ENCODE data around the gene ERCC1. TPM values are rescaled to one million over a fixed set of nuclear protein-coding genes. Genes with fewer than 3 reads are reported as not detected.

ERCC1 gene
- total and polyA plus RNA-seq, 2 of the 13 experiments (the other 11 are each of a cell fraction or from before 2014, with no cell fraction given), result 40.0 to 66.4 TPM

DNA sequence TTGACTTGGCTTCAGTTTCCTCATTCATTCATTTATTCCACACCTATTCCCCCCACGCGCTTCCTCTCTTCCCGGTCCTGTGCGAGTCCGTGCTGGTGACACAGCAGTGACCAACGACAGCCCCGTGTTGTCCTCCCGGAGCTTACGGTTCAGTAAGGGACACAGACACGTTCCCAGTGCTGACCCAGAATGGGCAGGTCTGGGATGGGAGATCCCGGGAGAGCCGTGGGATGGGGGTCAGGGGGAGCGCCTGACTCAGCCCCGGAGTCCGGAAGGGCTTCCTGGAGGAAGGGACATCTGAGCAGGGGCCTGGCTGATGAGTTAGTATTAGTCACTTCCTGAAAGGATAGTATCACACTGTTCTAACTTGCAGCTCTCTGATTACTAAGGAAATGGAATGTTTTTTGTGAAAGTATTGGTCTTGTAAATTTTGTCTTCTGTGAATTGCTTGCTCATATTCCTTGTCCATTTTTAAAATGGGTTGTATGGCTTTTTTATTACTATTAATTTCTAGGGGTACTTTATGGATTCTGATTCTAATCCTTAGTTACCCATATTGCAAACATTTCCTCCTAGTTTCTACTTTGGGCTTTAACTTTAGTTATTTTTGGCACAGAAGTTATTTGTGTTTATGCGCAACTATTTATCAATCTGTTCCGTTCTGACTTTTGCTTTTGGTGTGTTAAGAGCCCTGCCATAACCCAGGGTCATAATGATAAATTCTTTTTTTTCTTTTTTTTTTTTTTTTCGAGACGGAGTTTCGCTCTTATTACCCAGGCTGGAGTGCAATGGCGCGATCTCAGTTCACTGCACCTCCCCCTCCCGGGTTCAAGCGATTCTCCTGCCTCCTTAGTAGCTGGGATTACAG is 708 bp upstream of the ERCC1 start (continued):
- TF ChIP-seq, protein P1, sequence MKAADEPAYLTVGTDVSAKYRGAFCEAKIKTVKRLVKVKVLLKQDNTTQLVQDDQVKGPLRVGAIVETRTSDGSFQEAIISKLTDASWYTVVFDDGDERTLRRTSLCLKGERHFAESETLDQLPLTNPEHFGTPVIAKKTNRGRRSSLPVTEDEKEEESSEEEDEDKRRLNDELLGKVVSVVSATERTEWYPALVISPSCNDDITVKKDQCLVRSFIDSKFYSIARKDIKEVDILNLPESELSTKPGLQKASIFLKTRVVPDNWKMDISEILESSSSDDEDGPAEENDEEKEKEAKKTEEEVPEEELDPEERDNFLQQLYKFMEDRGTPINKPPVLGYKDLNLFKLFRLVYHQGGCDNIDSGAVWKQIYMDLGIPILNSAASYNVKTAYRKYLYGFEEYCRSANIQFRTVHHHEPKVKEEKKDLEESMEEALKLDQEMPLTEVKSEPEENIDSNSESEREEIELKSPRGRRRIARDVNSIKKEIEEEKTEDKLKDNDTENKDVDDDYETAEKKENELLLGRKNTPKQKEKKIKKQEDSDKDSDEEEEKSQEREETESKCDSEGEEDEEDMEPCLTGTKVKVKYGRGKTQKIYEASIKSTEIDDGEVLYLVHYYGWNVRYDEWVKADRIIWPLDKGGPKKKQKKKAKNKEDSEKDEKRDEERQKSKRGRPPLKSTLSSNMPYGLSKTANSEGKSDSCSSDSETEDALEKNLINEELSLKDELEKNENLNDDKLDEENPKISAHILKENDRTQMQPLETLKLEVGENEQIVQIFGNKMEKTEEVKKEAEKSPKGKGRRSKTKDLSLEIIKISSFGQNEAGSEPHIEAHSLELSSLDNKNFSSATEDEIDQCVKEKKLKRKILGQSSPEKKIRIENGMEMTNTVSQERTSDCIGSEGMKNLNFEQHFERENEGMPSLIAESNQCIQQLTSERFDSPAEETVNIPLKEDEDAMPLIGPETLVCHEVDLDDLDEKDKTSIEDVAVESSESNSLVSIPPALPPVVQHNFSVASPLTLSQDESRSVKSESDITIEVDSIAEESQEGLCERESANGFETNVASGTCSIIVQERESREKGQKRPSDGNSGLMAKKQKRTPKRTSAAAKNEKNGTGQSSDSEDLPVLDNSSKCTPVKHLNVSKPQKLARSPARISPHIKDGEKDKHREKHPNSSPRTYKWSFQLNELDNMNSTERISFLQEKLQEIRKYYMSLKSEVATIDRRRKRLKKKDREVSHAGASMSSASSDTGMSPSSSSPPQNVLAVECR (CRISPR knock-in tag; IDR thresholded peaks at IDR 0.05; ENCODE audit: borderline replicate concordance), result no peak; the same call in 1 of the 2 replicates
- no peak for TF ChIP-seq ZSCAN12 (CRISPR knock-in tag; IDR thresholded peaks at IDR 0.05)
- TF ChIP-seq ZNF7 (CRISPR knock-in tag; IDR thresholded peaks at IDR 0.05), result no peak
- no peak for TF ChIP-seq PPARG (CRISPR knock-in tag; conservative IDR thresholded peaks at IDR 0.05)
- TF ChIP-seq, protein P2, sequence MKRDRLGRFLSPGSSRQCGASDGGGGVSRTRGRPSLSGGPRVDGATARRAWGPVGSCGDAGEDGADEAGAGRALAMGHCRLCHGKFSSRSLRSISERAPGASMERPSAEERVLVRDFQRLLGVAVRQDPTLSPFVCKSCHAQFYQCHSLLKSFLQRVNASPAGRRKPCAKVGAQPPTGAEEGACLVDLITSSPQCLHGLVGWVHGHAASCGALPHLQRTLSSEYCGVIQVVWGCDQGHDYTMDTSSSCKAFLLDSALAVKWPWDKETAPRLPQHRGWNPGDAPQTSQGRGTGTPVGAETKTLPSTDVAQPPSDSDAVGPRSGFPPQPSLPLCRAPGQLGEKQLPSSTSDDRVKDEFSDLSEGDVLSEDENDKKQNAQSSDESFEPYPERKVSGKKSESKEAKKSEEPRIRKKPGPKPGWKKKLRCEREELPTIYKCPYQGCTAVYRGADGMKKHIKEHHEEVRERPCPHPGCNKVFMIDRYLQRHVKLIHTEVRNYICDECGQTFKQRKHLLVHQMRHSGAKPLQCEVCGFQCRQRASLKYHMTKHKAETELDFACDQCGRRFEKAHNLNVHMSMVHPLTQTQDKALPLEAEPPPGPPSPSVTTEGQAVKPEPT (CRISPR knock-in tag; IDR thresholded peaks at IDR 0.05; ENCODE audit: low read depth), result no peak
- TF ChIP-seq JUNB (CRISPR knock-in tag; IDR thresholded peaks at IDR 0.05; ENCODE audit: borderline replicate concordance), result peak; percentile 47; the same call in 1 of the 2 replicates
- no peak for TF ChIP-seq MIER3 (CRISPR knock-in tag; IDR thresholded peaks at IDR 0.05; ENCODE audit: borderline replicate concordance)
- TF ChIP-seq ZIK1 (CRISPR knock-in tag; IDR thresholded peaks at IDR 0.05; ENCODE audit: borderline replicate concordance, low read depth), result no peak
- TF ChIP-seq CBFB (CRISPR knock-in tag; IDR thresholded peaks at IDR 0.05), result no peak
- no peak for TF ChIP-seq PHB2 (IDR thresholded peaks at IDR 0.05; ENCODE audit: partially characterized antibody)
- TF ChIP-seq, protein P3, sequence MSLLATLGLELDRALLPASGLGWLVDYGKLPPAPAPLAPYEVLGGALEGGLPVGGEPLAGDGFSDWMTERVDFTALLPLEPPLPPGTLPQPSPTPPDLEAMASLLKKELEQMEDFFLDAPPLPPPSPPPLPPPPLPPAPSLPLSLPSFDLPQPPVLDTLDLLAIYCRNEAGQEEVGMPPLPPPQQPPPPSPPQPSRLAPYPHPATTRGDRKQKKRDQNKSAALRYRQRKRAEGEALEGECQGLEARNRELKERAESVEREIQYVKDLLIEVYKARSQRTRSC (CRISPR knock-in tag; IDR thresholded peaks at IDR 0.05; ENCODE audit: low read depth), result no peak
- no peak for TF ChIP-seq KMT2A (CRISPR knock-in tag; IDR thresholded peaks at IDR 0.05)
- TF ChIP-seq CEBPG (CRISPR knock-in tag; IDR thresholded peaks at IDR 0.05), result no peak
- no peak for TF ChIP-seq ZNF484 (CRISPR knock-in tag; IDR thresholded peaks at IDR 0.05; ENCODE audit: borderline replicate concordance, low read depth)
- 0 out of 2 replicates have a peak, but pooled peaks have one; percentile 23 for TF ChIP-seq HDAC2 (CRISPR knock-in tag; IDR thresholded peaks at IDR 0.05)
- TF ChIP-seq NR2F1 (CRISPR knock-in tag; IDR thresholded peaks at IDR 0.05), result no peak
- TF ChIP-seq ZMYM3 (CRISPR knock-in tag; IDR thresholded peaks at IDR 0.05), result peak; percentile 92
- TF ChIP-seq, protein P4, sequence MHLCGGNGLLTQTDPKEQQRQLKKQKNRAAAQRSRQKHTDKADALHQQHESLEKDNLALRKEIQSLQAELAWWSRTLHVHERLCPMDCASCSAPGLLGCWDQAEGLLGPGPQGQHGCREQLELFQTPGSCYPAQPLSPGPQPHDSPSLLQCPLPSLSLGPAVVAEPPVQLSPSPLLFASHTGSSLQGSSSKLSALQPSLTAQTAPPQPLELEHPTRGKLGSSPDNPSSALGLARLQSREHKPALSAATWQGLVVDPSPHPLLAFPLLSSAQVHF (CRISPR knock-in tag; IDR thresholded peaks at IDR 0.05), result no peak
- TF ChIP-seq, protein P5, sequence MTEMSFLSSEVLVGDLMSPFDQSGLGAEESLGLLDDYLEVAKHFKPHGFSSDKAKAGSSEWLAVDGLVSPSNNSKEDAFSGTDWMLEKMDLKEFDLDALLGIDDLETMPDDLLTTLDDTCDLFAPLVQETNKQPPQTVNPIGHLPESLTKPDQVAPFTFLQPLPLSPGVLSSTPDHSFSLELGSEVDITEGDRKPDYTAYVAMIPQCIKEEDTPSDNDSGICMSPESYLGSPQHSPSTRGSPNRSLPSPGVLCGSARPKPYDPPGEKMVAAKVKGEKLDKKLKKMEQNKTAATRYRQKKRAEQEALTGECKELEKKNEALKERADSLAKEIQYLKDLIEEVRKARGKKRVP (CRISPR knock-in tag; IDR thresholded peaks at IDR 0.05), result 0 out of 4 replicates have a peak, but pooled peaks of 1 of the 2 experiments have one; percentile 30
- 0 out of 2 replicates have a peak, but pooled peaks have one; percentile 37 for TF ChIP-seq DPF2 (CRISPR knock-in tag; IDR thresholded peaks at IDR 0.05; ENCODE audit: borderline replicate concordance, low read depth)
- no peak for TF ChIP-seq TOE1 (CRISPR knock-in tag; IDR thresholded peaks at IDR 0.05)
